Fibroblast of skin of right quadriceps (primary cell): Measurements from ENCODE around the gene SYNJ2BP.
"Not testable (repeated sequence)": the region's sequence is repeated elsewhere in the genome, so short reads cannot be mapped to it uniquely, and the experiment has no call there.

Experiments used
- DNase-seq: peaks from one replicate; pipeline ENCODE4 v3.0.0-alpha.2; 2013

The SYNJ2BP gene, protein sequence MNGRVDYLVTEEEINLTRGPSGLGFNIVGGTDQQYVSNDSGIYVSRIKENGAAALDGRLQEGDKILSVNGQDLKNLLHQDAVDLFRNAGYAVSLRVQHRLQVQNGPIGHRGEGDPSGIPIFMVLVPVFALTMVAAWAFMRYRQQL

GRCh38 chr14:70416725-70417349, at the start of gene SYNJ2BP:
TSS of gene SYNJ2BP (minus strand) at chr14:70417090. CDS start at chr14:70416963, 127 bp downstream.
- peak; percentile 66 for DNase-seq

DNA sequence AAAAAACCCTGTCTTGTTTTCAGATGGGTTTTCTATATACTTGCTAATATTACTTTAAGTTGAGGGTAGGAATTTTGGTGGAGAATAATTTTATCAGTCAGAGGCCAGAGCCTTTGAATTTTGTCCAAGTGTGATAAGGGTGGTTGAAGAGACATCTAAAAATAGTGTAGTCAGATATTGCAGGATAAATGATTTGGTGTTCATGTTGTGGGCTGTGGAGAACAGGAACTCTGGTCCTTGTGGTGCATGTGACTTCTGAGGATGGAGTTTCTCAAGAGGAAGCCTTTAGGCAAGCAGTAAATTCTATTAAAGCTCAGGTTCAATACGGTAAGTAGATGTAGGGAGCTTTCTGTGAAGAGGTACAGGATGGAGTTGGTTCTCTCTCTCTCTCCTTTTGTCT, 37.8 kb upstream of the SYNJ2BP start:
- DNase-seq = no peak

GRCh38 chr14:70451874-70452273, 35.0 kb upstream of the SYNJ2BP start, which contains the start of gene ADAM21:
TSS of gene ADAM21 (plus strand) at chr14:70452174. CDS start at chr14:70457500, 5,326 bp downstream.
- no peak for DNase-seq

DNA sequence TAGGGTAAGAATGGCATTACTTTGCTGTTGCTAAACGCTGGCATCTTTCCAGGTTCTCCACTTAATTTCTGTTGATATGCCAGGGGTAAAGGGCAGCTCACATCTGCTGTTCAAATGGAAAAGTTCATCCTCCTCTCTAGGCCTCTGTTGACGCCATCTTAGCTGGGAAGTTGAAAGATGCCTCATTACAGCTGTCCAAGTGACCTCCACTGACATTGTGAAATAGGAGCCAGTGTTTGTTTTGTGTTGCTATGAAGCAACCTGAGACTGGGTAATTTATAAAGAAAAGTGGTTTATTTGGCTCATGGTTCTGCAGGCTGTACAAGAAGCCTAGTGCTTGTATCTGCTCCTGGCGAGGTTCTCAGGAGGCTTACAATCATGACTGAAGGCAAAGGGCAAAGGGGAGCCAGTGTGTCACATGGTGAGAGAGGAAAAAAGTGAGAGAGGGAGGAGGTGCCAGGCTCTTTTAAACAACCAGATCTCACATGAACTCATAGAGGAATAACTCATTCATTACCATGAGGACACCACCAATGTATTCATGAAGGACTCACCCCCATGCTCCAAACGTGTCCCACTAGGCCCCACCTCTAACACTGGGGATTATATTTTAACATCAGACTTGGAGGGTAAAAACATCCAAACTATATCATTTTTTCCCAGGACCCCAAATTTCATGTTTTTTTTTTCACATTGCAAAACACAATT, 31.9 kb upstream of the SYNJ2BP start:
- DNase-seq = no peak

DNA sequence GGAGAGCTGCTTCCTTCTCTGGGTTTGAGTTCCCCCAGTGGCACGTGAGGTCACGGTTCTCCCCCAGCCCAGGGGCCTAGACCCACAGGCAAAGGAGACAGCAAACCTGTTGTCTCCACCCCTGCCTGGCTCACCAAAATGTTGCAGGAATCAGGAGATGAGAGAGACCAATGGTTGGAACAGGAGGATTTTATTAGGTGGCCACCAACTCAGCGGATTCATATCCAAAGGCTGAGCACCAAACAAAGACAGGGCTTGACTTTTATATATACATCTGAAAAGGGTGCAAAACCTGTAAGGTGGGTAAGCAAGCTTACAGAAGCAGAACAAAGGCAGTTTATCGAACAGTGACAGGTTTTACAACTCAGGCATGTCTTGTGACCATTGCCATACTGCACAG, 25.9 kb upstream of the SYNJ2BP start:
- DNase-seq = no peak

DNA sequence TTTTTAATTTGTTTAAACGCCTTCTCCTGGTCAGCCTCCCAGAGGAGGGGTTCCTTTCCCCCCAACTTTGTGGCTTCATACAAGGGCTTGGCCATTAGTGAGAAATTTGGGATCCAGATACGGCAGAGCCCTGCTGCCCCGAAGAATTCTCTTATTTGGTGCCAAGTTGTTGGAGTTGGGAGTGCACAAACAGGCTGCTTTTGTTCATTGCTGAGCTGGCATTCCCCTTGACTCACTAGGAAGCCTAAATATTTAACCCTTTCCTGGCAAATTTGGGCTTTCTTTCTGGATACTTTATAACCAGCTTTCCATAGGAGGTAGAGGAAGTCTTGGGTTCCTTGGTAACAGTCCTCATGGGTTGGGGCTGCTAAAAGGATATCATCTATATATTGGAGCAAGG, 24.8 kb upstream of the SYNJ2BP start:
- no peak for DNase-seq

DNA sequence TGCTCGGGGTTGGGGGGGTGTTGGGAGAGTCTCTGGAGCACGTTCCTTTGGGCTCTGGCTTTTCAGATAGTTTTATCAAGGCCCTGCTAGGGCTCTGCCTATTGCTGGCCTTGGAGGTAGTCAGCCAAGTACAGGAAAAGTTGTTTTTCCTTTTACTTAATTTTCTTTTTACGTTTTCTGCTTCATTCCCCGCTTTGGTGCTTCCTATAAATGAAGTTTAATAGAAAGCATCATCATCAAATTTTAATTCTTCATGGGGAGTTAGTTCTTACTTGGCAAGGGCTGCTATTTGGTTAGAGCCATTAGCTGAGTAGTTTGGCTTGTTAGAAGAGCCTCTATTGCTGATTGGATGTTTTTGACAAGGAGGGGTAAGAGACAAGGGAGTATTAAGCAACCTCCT, 20.0 kb upstream of the SYNJ2BP start:
- no peak for DNase-seq

DNA sequence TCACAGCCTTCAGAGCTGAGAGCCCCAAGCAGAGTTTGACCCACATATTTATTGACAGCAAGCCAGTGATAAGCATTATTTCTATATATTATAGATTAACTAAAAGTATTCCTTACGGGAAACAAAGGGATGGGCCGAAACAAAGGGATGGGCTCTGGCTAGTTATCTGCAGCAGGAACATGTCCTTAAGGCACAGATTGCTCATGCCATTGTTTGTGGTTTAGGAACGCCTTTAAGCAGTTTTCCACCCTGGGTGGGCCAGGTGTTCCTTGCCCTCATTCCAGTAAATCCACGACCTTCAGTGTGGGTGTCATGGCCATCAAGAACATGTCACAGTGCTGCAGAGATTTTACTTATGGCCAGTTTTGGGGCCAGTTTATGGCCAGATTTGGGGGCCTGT, 9.7 kb upstream of the SYNJ2BP start:
- not testable (repeated sequence) for DNase-seq

DNA sequence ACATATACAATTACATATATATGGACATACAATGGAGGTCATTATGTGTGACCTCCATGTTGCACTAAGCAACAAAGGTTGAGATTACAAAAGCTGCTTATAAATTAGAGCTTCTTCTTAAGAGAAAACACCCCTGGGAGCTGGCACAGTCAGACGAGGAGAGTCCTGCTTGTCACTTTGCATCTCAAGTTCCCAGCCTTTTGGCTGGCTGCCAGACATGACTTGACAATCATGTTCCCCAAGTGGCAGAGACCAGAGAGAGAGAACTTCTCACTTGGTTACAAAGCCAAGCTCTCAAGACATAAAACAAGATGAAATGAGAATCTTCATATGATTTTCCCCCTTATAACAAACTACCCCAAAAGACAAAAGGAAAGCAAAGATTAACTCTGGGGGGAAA, 8.5 kb upstream of the SYNJ2BP start:
- no peak for DNase-seq

DNA sequence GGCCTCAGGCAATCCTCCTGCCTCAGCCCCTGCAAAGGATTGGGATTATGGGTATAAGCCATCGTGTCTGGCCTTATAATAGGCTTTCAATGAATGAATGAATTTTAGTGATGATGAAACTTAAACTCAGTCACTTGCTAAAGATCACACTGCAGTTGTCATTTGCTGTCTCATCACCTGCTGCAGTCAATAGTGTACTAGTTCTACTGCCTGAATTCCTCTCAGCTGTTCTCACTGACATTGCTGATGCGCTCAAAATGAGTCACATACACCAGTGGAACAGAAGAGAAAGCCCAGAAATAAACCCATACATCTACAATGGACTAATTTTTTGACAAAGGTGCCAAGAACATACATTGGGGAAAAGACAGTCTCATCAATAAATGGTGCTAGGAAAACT, 5.6 kb upstream of the SYNJ2BP start:
- no peak for DNase-seq

DNA sequence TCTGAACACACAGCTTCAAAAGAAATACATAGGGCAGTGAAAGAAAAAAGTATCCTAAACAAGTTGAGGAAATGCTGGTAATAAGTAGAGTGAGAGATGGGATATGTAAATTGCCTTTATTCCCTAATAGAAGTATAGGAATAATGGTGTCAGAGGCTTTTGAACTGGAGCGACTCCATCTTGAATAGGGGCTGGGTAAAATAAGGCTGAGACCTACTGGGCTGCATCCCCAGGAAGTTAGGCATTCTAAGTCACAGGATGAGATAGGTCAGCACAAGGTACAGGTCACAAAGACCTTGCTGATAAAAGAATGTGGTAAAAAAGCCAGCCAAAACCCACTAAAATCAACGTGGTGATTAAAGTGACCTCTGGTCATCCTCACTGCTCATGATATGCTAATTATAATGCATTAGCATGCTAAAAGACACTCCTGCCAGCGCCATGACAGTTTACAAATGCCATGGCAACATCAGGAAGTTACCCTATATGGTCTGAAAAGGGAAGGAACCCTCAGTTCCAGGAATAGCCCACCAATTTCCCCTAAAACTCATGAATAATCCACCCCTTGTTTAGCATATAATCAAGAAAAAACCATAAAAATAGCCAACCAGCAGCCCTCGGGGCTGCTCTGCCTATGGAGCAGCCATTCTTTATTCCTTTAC, 2.5 kb upstream of the SYNJ2BP start:
- DNase-seq = not testable (repeated sequence)

- DNase-seq = peak; percentile 17
Measured at GRCh38 chr14:70416338-70416724, 559 bp downstream of the SYNJ2BP start.

- no peak for DNase-seq
Measured at GRCh38 chr14:70415788-70416187, 1.1 kb downstream of the SYNJ2BP start.

- DNase-seq = no peak
Measured at GRCh38 chr14:70407621-70408020, 9.3 kb downstream of the SYNJ2BP start.

DNA sequence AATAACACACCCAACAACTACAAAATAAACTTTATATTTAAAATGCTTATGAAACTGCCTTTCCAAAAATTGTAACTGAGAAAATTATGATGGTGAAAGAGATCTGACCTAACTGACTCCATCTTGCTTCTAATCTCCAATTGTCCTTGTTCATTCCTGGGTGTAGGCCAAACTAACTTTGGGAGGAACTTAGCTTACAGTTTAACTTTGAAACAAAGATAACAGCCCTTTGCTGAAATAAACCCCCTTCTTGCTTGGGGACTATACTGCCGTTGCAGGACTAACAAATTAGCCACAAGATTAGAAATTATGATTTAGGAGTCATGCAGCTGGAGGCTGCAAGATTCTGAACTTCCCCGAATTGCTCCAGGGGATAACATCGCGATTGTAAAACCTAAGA, 10.7 kb downstream of the SYNJ2BP start:
- not testable (repeated sequence) for DNase-seq

GRCh38 chr14:70403335-70403734, 13.6 kb downstream of the SYNJ2BP start:
- DNase-seq = peak; percentile 33

GRCh38 chr14:70401643-70402042, 15.2 kb downstream of the SYNJ2BP start:
- no peak for DNase-seq

DNA sequence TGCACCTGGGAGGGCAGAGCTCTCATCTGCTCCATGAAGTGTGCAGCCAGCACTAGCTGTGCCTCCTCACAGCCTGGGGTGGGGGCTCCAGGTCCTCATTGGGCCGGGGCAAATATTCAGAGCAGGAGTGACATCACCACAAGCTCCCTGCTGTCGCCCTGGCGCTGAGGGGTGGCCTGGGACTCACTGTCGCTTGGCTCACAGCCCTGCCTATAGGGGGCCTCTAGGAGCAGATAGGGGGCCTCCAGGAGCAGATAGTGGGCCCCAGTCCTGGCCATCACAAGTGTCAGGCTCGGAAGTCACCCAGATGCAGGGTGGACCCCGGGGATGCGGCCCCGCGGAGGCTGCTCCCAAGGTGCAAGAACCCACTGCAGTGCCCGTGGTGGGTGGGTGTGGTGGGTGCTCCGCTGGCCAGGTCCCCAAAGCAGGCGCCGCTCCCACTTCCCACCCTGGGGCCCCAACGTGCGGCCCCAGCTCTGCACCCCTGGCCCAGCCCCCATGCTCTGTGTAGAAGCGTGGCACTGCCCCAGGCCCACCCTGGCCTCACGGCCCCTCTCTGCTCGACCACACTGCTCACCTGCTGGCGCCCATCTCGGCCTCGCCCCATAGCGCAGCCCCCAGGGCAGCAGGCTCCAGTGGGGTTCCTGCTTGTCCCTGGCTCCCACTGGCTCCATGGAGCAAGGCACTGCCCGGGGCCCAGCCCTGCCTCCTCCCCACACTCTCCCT, 18.0 kb downstream of the SYNJ2BP start:
- DNase-seq = no peak

DNA sequence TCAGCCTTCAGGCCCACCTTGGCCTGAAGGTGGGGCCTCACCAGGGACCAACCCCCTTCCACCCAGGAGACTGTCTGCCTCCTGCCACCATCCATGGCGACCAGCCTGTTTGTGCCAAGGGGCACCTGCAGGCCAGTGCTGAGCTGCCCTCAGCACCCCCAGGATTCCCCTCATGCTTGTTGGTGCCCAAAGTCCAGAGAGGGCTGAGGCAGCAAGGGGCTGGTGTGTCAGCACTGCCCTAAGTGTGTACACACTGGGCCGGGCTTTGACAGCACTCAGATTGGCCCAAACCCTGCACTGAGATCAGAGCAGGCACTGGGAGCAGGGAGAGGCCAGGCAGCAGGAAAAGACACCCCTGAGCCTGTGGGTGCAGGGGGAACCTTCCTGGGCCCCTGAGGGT, 18.6 kb downstream of the SYNJ2BP start:
- DNase-seq = no peak

DNA sequence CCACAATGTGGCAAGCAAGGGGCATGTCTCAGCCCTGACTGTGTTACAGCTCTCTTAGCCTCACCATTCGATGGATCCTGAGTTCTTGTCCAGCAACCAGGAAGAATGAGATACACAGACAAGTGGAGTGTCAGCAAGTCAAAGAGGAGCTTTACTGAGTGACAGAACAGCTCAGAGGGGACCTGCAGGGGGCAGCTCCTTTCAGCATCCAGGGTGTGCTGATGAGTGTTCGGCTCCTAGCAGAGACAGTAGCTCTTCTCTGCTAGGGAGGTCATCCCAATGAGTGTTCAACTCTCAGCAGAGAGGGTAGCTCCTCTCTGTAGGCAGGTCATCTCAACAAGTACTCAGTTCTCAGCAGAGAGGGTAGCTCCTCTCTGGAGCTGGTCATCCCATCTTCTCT, 19.1 kb downstream of the SYNJ2BP start:
- DNase-seq = no peak

- DNase-seq = no peak
Measured at GRCh38 chr14:70394674-70395306, 22.1 kb downstream of the SYNJ2BP start.

DNA sequence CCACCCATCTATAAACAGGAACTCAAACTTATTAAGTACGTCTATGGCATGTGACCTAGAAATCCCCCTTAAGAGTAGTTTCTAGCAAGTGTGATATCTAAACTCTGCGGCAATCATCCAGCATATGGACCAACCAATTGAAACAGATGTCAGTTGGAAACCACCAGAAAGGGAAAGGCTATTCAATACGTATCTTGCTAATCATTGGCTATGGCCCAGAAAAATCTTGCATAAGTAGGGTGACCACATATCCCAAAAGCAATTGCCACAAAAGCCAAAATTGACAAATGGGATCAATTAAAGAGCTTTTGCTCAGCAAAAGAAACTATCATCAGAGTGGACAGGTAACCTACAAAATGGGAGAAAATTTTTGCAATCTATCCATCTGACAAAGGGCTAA, 24.2 kb downstream of the SYNJ2BP start:
- DNase-seq = no peak
